22Rv1 (cell line): ENCODE results near the gene PTTG2.

Experiments
- CTCF ChIP-seq: fragments of 450-650 bp; IDR thresholded peaks from 2 replicates; pipeline ENCODE4 v1.5.1; 2017; ENCODE audit warnings: mild to moderate bottlenecking
- ZFX ChIP-seq: fragments of 450-650 bp; IDR thresholded peaks from 2 replicates; pipeline ENCODE4 v1.6.1; 2017; ENCODE audit warnings: antibody characterized with exemption, borderline replicate concordance

- TF ChIP-seq CTCF (no peak), ZFX (no peak)
These were observed 25.6 kb downstream of the PTTG2 start for GRCh38 chr4:37985730-37986275.
